Gastrocnemius medialis (tissue), 4 donors: ENCODE results near the gene ARHGAP35. TPM values are rescaled to one million over a fixed set of nuclear protein-coding genes. Genes with fewer than 3 reads are reported as not detected.

Experiments used
- ATAC-seq, 2 donors: fragments of 150-250 bp; one replicate each; pipeline ENCODE4 v1.9.1; 2016
- DNase-seq, 2 donors: peaks; one replicate each; pipeline ENCODE4 v3.0.0-alpha.2; 2019
- H3K27ac ChIP-seq, 4 donors: fragments of 200-600 bp; sonication (generic); 1 replicate in 1 of 4; 2 replicates in 3 of 4; pipeline ENCODE4 v1.5.1; 2016 to 2018; ENCODE audit warnings: mild to moderate bottlenecking in 2 of 4, moderate library complexity in 1 of 4
- H3K27me3 ChIP-seq, 3 donors: fragments of 200-600 bp; sonication (generic) in 2 of 3; 1 replicate in 1 of 3; 2 replicates in 2 of 3; pipeline versions ENCODE4 v1.5.1 to v1.6.0; 2016 to 2019; ENCODE audit warnings: mild to moderate bottlenecking in 1 of 3, moderate library complexity in 1 of 3
- H3K36me3 ChIP-seq, 2 donors: fragments of 200-600 bp; sonication (generic) in 1 of 2; one replicate each; pipeline ENCODE4 v1.5.1; 2017 to 2018
- H3K4me1 ChIP-seq, 2 donors: fragments of 200-600 bp; sonication (generic) in 1 of 2; one replicate each; pipeline ENCODE4 v1.5.1; 2016 to 2017; ENCODE audit warnings: mild to moderate bottlenecking in 2 of 2
- H3K4me3 ChIP-seq, 4 donors: fragments of 200-600 bp; sonication (generic) in 3 of 4; 1 replicate in 1 of 4; 2 replicates in 3 of 4; pipeline ENCODE4 v1.5.1; 2016 to 2019; ENCODE audit warnings: mild to moderate bottlenecking in 2 of 4
- H3K9me3 ChIP-seq, 3 donors: fragments of 200-600 bp; sonication (generic) in 2 of 3; 1 replicate in 1 of 3; 2 replicates in 2 of 3; pipeline ENCODE4 v1.5.1; 2016 to 2019
- POLR2A ChIP-seq, 2 donors: fragments of 450-650 bp; IDR thresholded peaks; one replicate each; pipeline ENCODE4 v1.6.1; 2017; ENCODE audit warnings: antibody characterized with exemption in 2 of 2, mild to moderate bottlenecking in 2 of 2, moderate library complexity in 2 of 2
- in situ Hi-C, 4 donors: fragments of 200-750 bp; cut with MboI; loops; one replicate each; pipeline versions ENCODE4 v1.15.0 to v1.8.0; 2017; ENCODE audit warnings: low sequenced_read_pairs in 4 of 4
- intact Hi-C: fragments of 100-400 bp; cut with DNase I; formaldehyde crosslinking; loops from one replicate; pipeline ENCODE4 v1.15.1; 2023; ENCODE audit warnings: low total_unique reads
- total RNA-seq, 4 donors: library from RNA; depleted of rRNA; stranded (reverse); fragments of >200 nt; gene quantifications; one replicate each; pipeline versions ENCODE4 v1.1.0 to v1.2.3, GENCODE V29; 2016
- TF ChIP-seq, protein P1 (sequence below), 5 experiments: fragments of 450-650 bp in 3 of 5; fragments of 200-600 bp in 2 of 5; sonication (generic) in 2 of 5; IDR thresholded peaks in 4 of 5; conservative IDR thresholded peaks in 1 of 5; 1 replicate in 4 of 5; 2 replicates in 1 of 5; pipeline ENCODE4 v1.5.1; 2016 to 2019; ENCODE audit warnings: antibody characterized with exemption in 5 of 5, mild to moderate bottlenecking in 3 of 5, moderate library complexity in 3 of 5

ARHGAP35 gene
- total RNA-seq, 4 donors from 2014 or later, result 16.1 to 43.6 (median 32.7) TPM

DNA sequence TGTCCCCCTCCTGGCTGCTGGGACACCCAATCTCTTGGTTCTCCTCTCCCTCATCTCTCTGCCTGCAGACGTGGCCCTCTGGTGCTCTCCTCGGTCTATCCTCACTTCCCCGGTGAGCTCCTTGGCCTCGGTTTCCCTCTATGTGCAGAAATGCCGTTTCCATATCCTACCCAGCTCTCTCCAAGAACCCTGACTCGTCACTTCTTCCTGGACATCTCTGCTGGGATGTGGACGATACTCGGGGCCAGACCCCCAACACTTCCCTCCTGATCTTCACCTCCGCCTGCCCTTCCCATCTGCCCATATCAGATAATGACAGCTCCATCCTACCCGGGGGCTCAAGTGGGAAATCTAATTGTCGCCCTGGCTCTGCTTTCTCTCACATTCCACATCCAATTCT lies 18.0 kb upstream of the ARHGAP35 start:
- in situ Hi-C loops, result loop anchor here in 3 of 4 donors (5.0 kb wide), 1 partner anchor 90 kb away; no protein-coding TSS in a partner anchor
- no peak overlapping the region for H3K4me3 ChIP-seq
- intact Hi-C loops, result no loop called here
- no peaks in the 10 kb centered on the region for H3K27me3 ChIP-seq
- no peak for DNase-seq
- TF ChIP-seq, protein P1, sequence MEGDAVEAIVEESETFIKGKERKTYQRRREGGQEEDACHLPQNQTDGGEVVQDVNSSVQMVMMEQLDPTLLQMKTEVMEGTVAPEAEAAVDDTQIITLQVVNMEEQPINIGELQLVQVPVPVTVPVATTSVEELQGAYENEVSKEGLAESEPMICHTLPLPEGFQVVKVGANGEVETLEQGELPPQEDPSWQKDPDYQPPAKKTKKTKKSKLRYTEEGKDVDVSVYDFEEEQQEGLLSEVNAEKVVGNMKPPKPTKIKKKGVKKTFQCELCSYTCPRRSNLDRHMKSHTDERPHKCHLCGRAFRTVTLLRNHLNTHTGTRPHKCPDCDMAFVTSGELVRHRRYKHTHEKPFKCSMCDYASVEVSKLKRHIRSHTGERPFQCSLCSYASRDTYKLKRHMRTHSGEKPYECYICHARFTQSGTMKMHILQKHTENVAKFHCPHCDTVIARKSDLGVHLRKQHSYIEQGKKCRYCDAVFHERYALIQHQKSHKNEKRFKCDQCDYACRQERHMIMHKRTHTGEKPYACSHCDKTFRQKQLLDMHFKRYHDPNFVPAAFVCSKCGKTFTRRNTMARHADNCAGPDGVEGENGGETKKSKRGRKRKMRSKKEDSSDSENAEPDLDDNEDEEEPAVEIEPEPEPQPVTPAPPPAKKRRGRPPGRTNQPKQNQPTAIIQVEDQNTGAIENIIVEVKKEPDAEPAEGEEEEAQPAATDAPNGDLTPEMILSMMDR (IDR thresholded peaks at IDR 0.05 in 4 of 5, conservative IDR thresholded peaks at IDR 0.05 in 1 of 5), result no peak
- TF ChIP-seq POLR2A (IDR thresholded peaks at IDR 0.05), result no peak
- no peak for ATAC-seq
- no peak overlapping the region for H3K27ac ChIP-seq
- H3K9me3 ChIP-seq, result no peaks in the 10 kb centered on the region
- peaks cover 0 to 3% of the 10 kb centered on the region in 2 donors for H3K4me1 ChIP-seq
- peaks cover 0 to 36% of the 10 kb centered on the region in 2 donors for H3K36me3 ChIP-seq

DNA sequence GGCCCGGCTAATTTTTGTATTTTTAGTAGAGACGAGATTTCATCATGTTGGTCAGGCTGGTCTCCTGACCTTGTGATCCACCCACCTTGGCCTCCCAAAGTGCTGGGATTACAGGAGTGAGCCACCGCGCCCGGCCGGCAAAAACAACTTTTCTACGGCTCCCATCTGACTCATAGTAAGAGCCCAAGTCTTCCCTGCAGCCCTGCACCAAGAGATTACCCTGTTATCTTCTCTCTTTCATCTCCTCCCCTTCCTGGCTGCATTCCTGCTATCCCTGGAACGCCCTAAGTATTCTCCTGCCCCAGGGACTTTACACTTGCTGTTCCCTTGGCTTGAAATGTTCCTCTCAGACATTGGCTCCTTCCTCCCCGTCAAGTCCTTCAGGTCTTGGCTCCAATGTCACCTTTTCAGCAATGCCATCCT lies 16.7 kb upstream of the ARHGAP35 start:
- Histone ChIP-seq H3K4me1 (peaks cover 2 to 4% of the 10 kb centered on the region in 2 donors), H3K27me3 (no peaks in the 10 kb centered on the region), H3K27ac (no peak overlapping the region), H3K9me3 (no peaks in the 10 kb centered on the region), H3K4me3 (no peak overlapping the region), H3K36me3 (peaks cover 0 to 29% of the 10 kb centered on the region in 2 donors)
- intact Hi-C loops (no loop called here), in situ Hi-C loops (loop anchor here in 3 of 4 donors (5.0 kb wide), 1 partner anchor 92 kb away; no protein-coding TSS in a partner anchor)
- ATAC-seq (no peak), DNase-seq (no peak)
- TF ChIP-seq, protein P1 (IDR thresholded peaks at IDR 0.05 in 4 of 5, conservative IDR thresholded peaks at IDR 0.05 in 1 of 5), result no peak
- TF ChIP-seq POLR2A (IDR thresholded peaks at IDR 0.05), result no peak

- DNase-seq (no peak), ATAC-seq (no peak)
- Histone ChIP-seq H3K27ac (no peak overlapping the region), H3K4me3 (no peak overlapping the region), H3K9me3 (no peaks in the 10 kb centered on the region), H3K4me1 (peaks cover 11 to 12% of the 10 kb centered on the region in 2 donors), H3K36me3 (peaks cover 0 to 24% of the 10 kb centered on the region in 2 donors), H3K27me3 (no peaks in the 10 kb centered on the region)
- TF ChIP-seq POLR2A (IDR thresholded peaks at IDR 0.05), result no peak
- TF ChIP-seq, protein P1 (IDR thresholded peaks at IDR 0.05 in 4 of 5, conservative IDR thresholded peaks at IDR 0.05 in 1 of 5), result no peak
- in situ Hi-C loops (no loop called here), intact Hi-C loops (no loop called here)
Measured at GRCh38 chr19:46845959-46846459, 14.8 kb upstream of the ARHGAP35 start.

GRCh38 chr19:46847528-46847927 lies 13.3 kb upstream of the ARHGAP35 start:
- H3K4me3 ChIP-seq, result no peak overlapping the region
- TF ChIP-seq POLR2A (IDR thresholded peaks at IDR 0.05), result no peak
- TF ChIP-seq, protein P1 (IDR thresholded peaks at IDR 0.05 in 4 of 5, conservative IDR thresholded peaks at IDR 0.05 in 1 of 5), result no peak
- H3K36me3 ChIP-seq, result peaks cover 0 to 24% of the 10 kb centered on the region in 2 donors
- in situ Hi-C loops (no loop called here), intact Hi-C loops (no loop called here)
- DNase-seq (no peak), ATAC-seq (no peak)
- no peak overlapping the region for H3K27ac ChIP-seq
- no peaks in the 10 kb centered on the region for H3K9me3 ChIP-seq
- no peaks in the 10 kb centered on the region for H3K27me3 ChIP-seq
- peaks cover 11 to 12% of the 10 kb centered on the region in 2 donors for H3K4me1 ChIP-seq

- ATAC-seq (no peak), DNase-seq (no peak)
- Histone ChIP-seq H3K36me3 (peaks cover 0 to 19% of the 10 kb centered on the region in 2 donors), H3K27ac (no peak overlapping the region), H3K27me3 (no peaks in the 10 kb centered on the region), H3K9me3 (no peaks in the 10 kb centered on the region), H3K4me1 (peaks cover 11 to 12% of the 10 kb centered on the region in 2 donors), H3K4me3 (no peak overlapping the region)
- no peak for TF ChIP-seq POLR2A (IDR thresholded peaks at IDR 0.05)
- TF ChIP-seq, protein P1 (IDR thresholded peaks at IDR 0.05 in 4 of 5, conservative IDR thresholded peaks at IDR 0.05 in 1 of 5), result no peak
- in situ Hi-C loops, result no loop called here
- intact Hi-C loops, result no loop called here
Measured at GRCh38 chr19:46848389-46848788, 12.4 kb upstream of the ARHGAP35 start.
